Measurements from ENCODE around the gene HP1BP3. TPM values are rescaled to one million over a fixed set of nuclear protein-coding genes. Genes with fewer than 3 reads are reported as not detected.

HP1BP3 gene
- total and polyA plus RNA-seq, 2 experiments from 2014 or later: 89.1 to 112 TPM

- TF ChIP-seq CREB1 (CRISPR knock-in tag; IDR thresholded peaks at IDR 0.05; ENCODE audit: low read depth) (no peak), JUNB (IDR thresholded peaks at IDR 0.05; ENCODE audit: unreplicated experiment) (no peak), REST (IDR thresholded peaks at IDR 0.05; ENCODE audit: unreplicated experiment) (no peak), ZNF462 (CRISPR knock-in tag; IDR thresholded peaks at IDR 0.05) (no peak), EZH2 (IDR thresholded peaks at IDR 0.05; ENCODE audit: low read depth, unreplicated experiment) (no peak), ZNF331 (CRISPR knock-in tag; IDR thresholded peaks at IDR 0.05; ENCODE audit: low read depth) (no peak), ETS1 (IDR thresholded peaks at IDR 0.05) (no peak), ZNF114 (CRISPR knock-in tag; IDR thresholded peaks at IDR 0.05) (no peak), POLR2AphosphoS5 (IDR thresholded peaks at IDR 0.05; ENCODE audit: low read depth) (no peak), NANOG (IDR thresholded peaks at IDR 0.05; ENCODE audit: borderline replicate concordance) (no peak), STAT1 (IDR thresholded peaks at IDR 0.05; ENCODE audit: unreplicated experiment) (no peak)
- DNase-seq (ENCODE audit: low spot score): no peak
- Histone ChIP-seq H3K4me3 (no peak overlapping the region), H3K27ac (ENCODE audit: low read depth) (no peak overlapping the region), H3F3A (replicated peaks; ENCODE audit: low read depth) (no peaks in the 10 kb centered on the region), H3K36me3 (ENCODE audit: insufficient read depth) (no peaks in the 10 kb centered on the region), H3K79me2 (replicated peaks; ENCODE audit: insufficient read depth) (no peaks in the 10 kb centered on the region), H3K9me2 (ENCODE audit: insufficient read depth) (no peaks in the 10 kb centered on the region), H3K4me1 (ENCODE audit: insufficient read depth) (peaks cover 29% of the 10 kb centered on the region), H3K4me2 (no peak overlapping the region), H2AFZ (no peak overlapping the region), H4K20me1 (replicated peaks; ENCODE audit: insufficient read depth) (no peaks in the 10 kb centered on the region; the same call in 1 of the 2 replicates), H3K27me3 (ENCODE audit: insufficient read depth) (peaks cover 15% of the 10 kb centered on the region)
- Mint-ChIP-seq H3K4me3 (no peak overlapping the region), H3K27me3 (ENCODE audit: insufficient read depth, low read depth, poor library complexity) (peaks cover 17% of the 10 kb centered on the region), H3K9me3 (no peaks in the 10 kb centered on the region), H3K4me1 (peaks cover 34% of the 10 kb centered on the region), H3K27ac (no peak overlapping the region; the same call in 1 of the 2 replicates), H3K36me3 (ENCODE audit: low read depth) (no peaks in the 10 kb centered on the region; the same call in 2 of the 3 replicates)
- no peak for ATAC-seq
These were observed 60.8 kb downstream of the HP1BP3 start for GRCh38 chr1:20726118-20726911.
